Measurements from ENCODE around the gene XPO4.
A peak's percentile ranks its signal among the peaks of the same experiment; 100 is the strongest.
"Not testable (repeated sequence)": the region's sequence is repeated elsewhere in the genome, so short reads cannot be mapped to it uniquely, and the experiment has no call there.

XPO4 gene

DNA sequence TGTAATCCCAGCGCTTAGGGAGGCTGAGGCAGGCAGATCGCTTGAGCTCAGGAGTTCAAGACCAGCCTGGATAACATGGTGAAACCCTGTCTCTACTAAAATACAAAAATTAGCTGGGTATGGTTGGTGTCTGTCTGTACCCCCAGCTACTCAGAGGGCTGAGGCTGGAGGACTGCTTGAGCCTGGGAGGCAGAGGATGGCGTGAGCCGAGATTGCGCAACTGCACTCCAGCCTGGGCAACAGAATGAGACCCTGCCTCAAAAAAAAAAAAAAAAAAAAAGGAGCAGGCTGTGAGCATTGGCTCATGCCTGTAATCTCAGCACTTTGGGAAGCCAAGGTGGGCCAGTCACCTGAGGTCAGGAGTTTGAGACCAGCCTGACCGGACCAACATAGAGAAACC lies 12.0 kb downstream of the XPO4 start:
- DNase-seq = not testable (repeated sequence)

DNA sequence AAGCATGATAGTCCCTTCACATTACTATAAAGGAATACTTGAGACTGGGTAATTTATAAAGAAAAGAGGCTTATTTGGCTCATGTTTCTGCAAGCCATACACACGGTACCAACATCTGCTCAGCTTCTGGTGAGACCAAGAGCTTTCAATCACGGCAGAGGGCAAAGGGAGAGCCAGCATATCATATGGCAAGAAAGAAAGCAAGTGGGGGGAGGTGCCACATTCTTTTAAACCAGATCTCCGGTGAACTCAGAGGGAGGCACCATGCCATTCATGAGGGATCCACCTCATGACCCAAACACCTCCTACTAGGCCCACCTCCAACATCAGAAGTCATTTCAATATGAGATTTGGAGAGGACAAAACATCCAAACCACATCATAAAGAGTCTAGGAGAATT lies 20.3 kb downstream of the XPO4 start:
- DNase-seq = peak; percentile 61

DNA sequence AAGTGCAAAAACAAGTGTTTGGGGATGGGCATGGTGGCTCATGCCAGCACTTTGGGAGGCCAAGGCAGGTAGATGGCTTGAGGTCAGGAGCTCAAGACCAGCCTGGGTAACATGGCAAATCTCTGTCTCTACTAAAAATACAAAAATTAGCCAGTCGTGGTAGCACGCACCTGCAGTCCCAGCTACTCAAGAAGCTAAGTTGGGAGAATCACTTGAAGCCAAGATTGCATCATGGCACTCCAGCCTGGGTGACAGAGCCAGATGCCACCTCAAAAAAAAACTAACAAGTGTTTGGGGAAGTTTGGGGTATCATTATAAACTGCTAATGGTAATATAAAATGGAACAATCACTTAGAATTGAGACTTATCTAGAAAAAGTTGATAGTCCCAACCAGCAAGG lies 24.6 kb downstream of the XPO4 start:
- no peak for DNase-seq

GRCh38 chr13:20876802-20877201 lies 25.7 kb downstream of the XPO4 start:
- not testable (repeated sequence) for DNase-seq

DNA sequence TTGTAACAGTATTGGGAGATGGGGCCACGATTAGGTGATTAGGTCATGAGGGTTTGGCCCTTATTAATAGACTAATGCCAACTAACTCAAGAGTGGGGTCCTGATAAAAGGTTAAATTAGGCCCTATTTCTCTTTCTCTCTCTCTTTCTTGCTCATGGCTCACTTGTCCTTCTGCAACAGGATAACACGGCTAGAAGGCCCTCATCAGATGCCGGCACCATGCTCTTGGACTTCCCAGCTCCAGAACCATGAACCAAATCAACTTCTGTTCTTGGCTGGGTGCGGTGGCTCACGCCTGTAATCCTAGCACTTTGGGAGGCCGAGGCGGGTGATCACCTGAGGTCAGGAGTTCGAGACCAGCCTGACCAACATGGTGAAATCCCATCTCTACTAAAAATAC lies 28.1 kb downstream of the XPO4 start:
- not testable (repeated sequence) for DNase-seq

- DNase-seq = no peak
These were observed 29.2 kb downstream of the XPO4 start for GRCh38 chr13:20873348-20873747.

DNA sequence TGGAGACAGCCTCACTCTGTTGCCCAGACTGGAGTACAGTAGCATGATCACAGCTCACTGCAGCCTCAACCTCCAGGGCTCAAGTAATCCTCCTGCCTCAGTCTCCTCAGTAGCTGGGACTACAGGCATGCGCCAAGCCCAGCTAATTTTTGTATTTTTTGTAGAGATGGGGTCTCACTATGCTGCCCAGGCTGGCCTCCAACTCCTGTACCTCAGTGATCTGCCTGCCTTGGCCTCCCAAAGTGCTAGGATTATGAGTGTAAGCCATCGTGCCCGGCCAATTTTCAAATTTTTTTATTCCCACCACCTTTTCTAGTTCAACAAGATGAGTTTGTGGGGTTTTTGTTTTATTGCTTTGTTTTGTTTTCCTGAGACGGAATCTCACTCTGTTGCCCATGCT lies 31.7 kb downstream of the XPO4 start:
- DNase-seq = no peak

DNA sequence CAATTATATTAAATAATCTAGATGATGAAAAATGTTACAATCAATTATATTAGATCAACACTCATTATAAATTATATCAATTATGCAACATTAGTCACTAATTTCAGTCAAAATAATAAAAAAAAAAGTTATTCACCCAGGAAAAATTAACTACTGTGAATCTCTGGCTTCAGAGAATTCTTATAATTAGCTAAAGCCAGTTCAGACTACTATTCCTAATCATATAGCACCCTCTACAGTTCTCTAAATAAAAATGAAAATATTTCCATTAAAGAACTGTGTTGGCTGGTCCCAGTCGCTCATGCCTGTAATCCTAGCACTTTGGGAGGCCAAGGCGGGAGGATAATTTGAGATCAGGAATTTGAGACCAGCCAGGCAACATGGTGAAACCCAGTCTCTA lies 33.0 kb downstream of the XPO4 start:
- peak; percentile 22 for DNase-seq

GRCh38 chr13:20867408-20867807 lies 35.1 kb downstream of the XPO4 start:
- no peak for DNase-seq

GRCh38 chr13:20861666-20862065 lies 40.9 kb downstream of the XPO4 start:
- not testable (repeated sequence) for DNase-seq

- DNase-seq = no peak
These were observed 41.7 kb downstream of the XPO4 start for GRCh38 chr13:20860844-20861243.

- no peak for DNase-seq
These were observed 45.9 kb downstream of the XPO4 start for GRCh38 chr13:20856650-20857049.

GRCh38 chr13:20851844-20852402 lies 50.6 kb downstream of the XPO4 start:
- no peak for DNase-seq

DNA sequence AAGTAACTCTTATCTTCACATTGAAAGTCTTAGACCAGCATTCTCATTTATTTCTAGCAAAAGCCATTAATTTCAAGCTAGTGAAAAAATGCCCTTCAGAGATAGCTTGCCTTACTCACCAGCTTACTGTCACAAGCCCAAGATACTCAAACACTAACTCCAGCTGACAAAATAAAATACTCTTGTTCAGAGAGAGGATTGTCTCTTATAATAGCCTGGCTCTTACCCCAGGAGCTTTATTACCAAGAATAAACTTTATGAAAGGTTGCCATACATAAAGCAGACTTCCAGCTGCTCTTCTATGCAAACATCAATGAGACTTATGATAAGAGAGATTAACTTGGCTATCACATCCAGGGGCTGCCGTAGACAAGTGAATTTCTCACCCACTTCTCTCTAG lies 53.6 kb downstream of the XPO4 start:
- DNase-seq = no peak

DNA sequence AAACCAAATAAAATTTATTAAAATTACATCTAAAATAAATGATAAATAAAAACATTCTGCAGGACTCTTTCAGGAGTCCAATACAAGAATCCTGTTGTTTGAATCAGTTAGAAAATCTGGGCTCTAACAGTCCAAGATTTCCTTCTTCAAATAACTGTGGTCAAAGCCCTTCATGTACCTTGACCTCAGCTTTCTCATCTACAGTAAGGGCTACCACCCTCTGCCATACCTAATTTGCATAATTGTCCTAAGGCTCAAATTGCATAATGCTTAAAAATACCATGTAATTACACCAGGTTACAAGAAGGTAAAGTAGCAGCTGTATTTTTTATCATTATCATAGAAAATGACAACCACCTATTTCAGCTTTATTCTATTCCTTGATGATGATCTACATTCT lies 54.3 kb downstream of the XPO4 start:
- DNase-seq = no peak

GRCh38 chr13:20847296-20847695 lies 55.2 kb downstream of the XPO4 start:
- peak; percentile 20 for DNase-seq

GRCh38 chr13:20843166-20843565 lies 59.4 kb downstream of the XPO4 start:
- DNase-seq = no peak

DNA sequence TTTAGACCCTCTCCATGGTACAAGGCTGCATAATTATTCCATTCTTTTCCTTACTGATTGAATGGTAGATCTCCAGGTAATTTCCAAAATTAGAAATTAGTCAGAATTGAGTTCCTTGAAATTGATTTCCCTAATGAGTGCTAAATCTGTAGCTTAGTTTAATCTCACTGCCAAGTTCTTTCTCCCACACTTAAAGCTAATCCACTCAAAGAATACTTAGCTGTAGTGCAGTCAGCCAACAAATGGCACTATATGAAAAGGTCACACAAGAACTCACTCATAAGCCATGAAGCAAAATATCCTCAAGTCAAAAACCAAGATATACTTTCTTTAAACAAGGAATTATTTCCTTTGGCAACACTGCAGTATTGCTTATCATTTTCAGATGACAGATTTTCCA lies 62.0 kb downstream of the XPO4 start:
- DNase-seq = no peak

DNA sequence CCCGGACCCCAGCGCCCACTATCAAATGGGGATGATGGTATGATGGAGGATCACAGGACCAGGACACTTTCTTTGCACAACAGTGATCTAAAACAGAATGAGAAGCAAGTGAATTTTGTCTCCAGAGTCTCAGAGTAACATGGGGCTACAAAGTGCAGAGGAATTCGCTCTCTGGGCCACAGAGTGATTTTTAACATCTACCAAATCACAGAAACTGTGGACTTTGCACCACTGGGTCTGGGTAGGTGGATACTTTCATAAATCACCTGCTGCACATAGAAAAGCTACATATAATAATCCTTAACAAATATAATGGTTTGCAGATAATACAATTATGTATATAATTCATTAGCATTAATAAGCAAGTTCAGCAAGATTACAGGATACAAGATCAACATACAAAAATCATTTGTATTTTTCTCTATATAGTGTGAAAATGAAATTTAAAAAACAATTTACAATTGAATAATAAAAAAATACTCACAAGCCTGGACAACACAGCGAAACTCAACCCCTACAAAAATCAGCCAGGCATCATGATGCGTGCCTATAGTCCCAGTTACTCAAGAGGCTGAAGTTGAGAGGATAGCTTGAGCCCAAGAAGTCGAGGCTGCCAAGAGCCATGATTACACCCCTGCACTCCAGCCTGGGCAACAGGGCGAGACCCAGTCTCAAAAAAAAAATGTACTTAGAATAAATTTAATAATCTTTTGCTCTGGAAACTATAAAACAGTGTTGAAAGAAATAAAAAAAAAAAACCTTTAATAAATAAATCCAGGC lies 68.5 kb downstream of the XPO4 start:
- no peak for DNase-seq

GRCh38 chr13:20832861-20833260 lies 69.7 kb downstream of the XPO4 start:
- DNase-seq = no peak

DNA sequence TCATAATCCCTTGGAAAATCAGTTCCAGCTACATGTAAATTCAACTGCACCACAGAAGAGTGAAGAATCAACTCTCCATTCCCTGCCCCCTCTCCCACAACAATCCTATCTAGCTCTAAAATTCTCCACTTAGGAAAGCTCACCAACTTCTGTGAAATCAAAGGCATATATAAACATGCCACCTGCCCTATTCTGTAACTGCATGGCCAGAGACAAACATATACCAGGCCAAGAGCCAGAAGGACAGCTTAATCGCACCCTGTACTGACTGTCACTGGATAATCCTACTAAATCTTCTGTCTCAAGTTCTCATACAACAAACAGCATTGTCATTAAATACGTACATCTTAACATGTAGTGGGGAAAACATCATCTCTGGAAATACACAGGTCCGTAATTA lies 70.6 kb downstream of the XPO4 start:
- no peak for DNase-seq

- DNase-seq = no peak
These were observed 71.3 kb downstream of the XPO4 start for GRCh38 chr13:20831254-20831653.

GRCh38 chr13:20828539-20829364 lies 73.8 kb downstream of the XPO4 start:
- peak; percentile 5 for DNase-seq

Measured in NCI-H2171 treated with DMSO at 0.1 percent for 48 hours (cell line).